Stimulated activated CD4-positive, alpha-beta T cell treated with anti-CD3 and anti-CD28 coated beads, TNF-alpha, amount 100 ng/mL, for 48 hours (primary cell): ENCODE data around the gene GDAP2.

Experiments
- DNase-seq, 3 donors: peaks; one replicate each; pipeline ENCODE4 v3.0.0-alpha.2; 2020; ENCODE audit warnings: low read depth in 3 of 3

Gene GDAP2

DNA sequence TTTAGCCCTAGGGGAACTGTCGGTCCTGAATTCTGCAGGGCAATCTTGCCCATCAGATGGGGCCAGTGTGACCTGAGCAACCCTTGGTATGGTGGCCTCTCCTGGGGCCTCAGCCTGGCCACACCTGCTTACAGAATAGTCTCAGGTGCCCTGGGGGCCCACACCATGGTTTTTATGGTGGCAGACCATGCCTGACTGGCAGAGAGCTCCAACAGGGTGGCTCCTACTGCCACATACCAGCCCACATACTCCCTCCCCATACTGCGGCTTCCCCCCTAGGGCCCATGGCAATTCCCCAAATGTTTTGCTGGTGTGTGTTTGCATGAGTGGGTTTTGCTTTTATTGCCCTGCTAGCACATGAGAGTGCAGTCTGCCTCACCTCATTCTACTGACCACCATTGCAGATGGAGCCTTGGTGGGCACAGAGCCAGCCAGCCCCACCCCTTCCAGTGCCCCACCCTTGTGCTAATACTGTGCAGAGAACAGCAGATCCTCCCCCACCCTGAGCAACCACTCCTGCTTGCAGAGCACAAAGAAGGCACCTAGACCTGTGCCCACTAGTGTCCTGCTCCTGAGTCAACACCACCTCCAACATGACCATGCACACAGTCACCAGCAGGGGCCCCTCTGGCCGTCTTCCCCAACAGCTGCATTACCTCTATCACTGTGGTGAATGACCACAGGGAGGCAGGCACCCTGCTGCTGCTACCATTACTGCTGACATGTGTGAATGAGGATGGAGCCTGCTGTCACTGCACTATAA, 86.8 kb downstream of the GDAP2 start:
- no peak for DNase-seq

DNA sequence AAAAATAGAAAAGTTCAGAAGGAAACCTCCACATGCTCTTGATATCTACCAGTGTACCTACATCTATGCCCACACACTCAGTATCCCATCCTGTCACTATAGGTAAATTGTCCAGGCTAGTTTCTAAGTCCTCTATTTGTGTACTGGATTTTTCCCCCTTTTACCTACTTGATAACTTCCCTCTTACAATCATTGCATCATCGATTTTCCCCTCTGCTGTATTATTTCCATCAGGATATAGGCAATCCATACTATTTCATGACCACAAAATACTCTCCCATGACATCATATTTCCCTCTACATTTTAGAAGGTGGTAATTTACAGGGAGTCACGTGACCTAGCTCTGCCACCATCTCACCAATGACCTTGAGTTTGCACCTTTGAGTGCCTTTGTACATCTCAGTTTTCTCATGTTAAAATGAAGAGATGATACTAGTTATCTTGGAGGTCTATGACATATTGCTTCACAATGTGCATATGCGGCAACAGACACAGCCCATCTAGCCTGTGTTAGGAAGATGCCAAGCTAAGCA, 88.2 kb downstream of the GDAP2 start:
- DNase-seq: no peak

DNA sequence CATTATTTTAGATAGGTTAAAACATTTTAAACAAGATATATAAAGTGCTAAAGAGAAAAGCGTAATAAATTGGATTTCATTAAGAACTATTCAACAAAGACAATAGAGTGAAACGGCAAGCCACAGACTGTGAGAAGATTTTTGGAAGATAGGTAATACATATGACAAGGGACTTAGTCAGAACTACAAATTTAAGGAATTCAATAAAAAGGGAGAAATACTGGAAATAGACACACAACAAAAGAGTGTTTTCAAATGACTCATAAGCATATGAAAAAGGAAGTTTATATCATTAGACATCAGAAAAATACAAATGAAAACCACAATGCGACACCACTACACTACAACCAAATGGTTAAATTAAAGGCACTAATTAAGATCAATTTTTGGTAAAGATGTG, 90.5 kb downstream of the GDAP2 start:
- DNase-seq: no peak

DNA sequence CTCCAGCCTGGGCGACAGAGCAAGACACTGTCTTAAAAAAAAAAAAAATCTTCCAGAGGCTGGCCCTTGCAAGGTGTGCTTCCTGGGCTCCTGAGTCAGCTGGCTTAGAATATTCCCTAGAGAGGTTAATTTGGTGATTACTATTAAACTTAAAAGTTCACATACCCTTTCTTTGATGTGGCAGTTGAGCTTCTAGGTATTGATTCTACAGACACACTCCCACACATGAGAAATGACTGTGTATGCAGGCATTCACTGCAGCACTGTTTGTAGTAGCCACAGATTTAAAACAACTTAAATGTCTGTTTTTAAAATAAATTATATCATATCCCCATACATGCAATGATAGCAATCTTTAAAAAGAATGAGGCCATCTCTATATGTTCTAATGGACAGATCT, 93.4 kb downstream of the GDAP2 start:
- DNase-seq: no peak

DNA sequence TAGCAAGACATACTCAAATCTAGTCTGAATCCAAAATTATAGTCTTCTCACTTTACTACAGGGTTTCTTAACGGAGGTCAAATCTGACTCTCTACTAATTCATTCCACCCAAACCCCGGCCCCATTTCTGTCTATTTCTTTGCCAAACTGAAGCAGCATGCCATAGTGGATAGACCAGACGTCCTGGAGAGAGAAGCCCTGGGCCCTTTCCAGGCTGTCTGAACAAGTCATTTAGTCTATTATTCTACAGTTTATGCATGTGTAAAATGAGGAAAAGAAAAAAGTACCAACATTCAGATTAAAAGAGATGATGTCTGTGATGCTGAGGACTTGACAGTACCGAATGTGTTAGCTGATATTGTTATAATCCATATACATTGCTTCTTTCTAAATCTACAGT, 95.0 kb downstream of the GDAP2 start:
- no peak for DNase-seq

DNA sequence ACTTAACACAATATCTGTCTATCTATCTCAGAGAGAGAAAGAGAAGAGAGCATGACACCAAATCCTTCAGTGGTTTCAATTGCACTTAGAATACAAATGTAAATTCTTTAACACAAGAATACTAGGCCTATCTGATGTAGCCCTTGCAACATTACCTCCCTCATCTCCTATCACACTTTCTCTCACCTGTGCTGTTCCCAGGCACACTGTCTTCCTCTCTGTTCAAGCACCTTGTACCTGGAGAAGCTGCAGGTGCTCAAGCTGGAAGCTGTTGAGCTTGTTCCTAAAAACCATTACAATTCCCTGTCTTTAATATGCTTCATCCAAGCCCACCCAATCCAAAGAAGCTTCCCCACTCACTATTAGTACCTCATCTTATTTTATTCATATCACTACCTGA, 97.0 kb downstream of the GDAP2 start:
- no peak for DNase-seq

DNA sequence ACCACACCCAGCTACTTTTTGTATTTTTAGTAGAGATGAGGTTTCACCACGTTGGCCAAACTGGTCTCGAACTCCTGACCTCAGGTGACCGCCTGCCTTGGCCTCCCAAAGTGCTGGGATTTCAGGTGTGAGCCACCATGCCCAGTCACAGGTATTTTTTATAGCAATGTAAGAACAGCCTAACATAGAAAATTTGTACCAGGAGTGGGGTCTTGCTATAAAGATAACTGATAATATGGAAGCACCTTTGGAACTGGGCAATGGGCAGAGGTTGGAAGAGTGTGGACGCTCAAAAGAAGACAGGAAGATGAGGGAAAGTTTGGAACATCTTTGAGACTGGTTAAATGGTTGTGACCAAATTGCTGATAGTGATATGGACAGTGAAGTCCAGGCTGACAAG, 99.2 kb downstream of the GDAP2 start:
- no peak for DNase-seq

DNA sequence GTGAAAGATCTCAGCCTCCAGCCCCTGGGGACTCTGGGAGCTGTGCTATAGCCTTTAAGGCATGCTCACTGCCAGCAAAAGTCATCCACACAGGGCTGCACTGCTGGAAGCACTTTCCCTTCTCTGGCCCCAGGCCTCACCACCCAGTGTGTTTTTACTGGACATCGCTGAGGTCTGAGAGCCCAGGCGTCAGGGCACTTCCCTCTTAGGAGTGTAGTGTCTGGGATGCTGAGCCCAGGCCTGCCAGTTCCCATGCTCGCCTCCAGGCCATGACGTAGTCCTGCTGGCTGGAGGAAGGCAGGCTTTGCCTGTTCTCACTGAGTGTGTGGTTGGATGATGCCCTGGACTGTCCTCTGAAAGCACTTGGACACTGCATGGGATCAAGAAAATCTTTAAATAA, 101.2 kb downstream of the GDAP2 start:
- no peak for DNase-seq

DNA sequence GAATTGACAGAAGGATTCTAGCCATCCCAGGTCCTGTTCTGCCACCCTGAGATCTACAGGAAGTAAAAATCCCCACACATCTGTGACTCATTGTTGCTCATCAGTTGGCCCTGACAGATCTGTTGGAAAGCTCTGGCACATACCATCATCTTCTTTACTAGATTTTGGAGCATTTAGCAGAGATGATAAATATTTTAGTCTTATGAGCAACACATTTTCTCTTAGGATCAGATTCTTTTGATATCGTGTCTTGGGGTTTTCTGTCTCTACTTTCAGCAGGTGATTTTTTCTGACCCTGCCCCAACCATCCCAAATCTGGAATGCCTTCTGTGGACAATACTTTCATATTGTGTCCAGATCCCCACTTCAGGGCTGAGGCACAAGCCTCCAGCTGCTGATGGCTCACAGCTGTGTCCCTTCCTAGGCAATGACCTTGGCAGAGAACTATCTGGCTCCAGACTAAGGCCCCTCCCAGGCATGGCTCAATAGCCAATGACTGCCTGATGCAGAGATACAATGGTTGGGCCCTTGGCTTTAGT, 102.8 kb downstream of the GDAP2 start:
- DNase-seq: no peak

DNA sequence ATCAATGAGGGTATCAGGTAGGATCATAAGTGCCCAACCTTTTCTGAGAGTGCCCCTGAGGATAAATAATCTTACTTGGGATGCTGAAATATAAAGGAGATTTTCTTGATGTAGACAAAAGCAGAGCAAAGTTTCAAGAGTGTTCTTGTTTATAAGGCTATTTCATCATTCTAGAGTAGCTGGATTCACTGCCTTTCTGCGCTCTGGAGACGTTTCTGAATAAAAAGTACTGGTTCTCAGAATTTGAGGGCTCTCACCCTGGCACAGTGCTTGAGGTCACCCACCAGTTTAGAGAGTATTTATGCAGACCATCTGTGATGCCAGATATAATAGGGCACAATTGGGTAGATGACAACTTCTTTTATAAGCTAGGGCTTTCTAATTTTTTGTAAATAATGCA, 103.3 kb downstream of the GDAP2 start:
- DNase-seq: no peak

DNA sequence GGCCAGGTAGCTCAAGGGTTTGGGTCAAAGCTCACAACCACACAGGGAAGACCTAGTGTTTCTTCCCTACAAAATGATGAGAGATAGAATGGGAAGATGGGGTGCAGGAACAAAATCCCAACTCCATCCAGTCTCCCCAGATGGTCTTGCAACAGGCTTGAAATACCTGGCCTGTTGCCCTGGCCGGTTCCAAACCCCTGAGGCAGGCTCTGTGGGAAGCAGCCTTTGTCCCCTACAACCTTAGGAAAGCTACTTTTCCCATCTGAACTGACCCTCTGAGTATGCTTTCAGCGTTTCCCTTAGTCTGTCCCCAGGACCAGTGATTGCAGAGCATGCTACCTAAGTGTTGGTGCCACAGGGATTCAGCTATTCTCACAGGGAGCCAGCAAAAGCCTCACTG, 104.0 kb downstream of the GDAP2 start:
- no peak for DNase-seq

DNA sequence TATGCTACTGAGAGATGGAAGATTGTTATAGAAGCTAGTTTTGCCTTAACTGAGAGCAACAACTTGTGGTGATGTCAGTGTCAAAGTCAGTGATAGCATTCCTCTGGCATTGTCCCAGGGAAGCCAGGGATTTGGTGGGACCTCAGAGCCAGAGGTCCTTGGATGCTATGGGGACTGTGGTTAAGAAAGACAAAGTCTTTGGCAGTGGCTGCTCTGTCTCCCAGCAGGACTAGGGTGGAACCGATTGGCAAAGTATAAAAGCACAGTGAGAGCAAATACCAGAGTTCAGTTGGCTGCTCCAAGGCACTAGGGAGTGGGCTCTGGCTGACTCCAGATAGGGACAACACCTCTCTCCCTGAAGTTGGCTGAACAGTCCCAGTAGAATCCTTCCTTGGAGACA, 104.8 kb downstream of the GDAP2 start:
- no peak for DNase-seq

DNA sequence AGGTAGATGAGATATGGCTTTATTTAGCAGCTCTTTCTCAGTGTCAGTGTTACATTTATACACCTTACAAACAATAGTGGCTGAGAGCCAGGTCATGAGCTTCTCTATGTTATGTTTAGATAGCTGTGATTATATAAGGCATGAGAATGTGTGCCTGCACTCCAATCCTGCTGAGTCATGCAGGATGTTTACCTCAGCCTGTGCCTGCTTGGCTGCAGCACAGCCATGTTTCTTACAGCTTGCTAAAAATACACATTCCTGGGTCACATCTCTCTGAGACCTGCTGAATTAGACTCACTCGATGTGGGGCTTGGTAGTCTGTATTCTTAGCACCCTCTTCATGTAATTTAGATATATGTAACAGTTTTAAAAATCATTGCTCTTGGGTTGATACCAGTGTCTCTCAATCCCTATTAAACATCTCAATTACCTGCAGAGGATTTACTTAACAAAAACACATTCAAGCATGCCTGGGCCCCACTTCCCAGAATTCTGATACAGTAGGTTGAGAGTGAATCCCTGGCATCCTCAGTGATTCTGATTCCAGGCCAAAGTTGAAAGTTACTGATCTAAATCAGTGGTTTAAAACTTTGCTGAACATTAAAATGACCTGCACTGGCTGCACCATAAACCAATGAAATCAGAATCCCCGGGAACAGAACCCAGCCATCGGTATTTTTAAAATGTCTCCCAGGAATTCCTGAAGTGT, 107.5 kb downstream of the GDAP2 start:
- DNase-seq: no peak

DNA sequence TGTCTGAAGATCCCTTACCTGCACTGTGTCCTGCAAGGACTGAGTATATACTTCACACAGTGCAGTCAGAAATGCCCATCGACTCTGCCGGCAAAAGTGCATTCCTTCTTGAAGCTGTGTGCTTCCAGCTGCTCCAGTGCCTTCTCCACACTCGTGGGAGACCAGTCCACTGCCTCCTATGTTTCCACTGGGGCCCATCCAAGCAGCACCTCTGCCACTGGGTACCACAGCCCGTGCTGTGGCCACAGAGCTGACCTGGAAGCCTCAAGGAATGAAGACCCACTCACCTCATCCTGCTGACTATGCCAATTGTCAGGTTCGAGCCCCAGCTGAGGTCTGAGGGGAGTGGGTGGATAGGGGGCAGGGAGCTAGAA, 108.1 kb downstream of the GDAP2 start:
- DNase-seq: no peak

DNA sequence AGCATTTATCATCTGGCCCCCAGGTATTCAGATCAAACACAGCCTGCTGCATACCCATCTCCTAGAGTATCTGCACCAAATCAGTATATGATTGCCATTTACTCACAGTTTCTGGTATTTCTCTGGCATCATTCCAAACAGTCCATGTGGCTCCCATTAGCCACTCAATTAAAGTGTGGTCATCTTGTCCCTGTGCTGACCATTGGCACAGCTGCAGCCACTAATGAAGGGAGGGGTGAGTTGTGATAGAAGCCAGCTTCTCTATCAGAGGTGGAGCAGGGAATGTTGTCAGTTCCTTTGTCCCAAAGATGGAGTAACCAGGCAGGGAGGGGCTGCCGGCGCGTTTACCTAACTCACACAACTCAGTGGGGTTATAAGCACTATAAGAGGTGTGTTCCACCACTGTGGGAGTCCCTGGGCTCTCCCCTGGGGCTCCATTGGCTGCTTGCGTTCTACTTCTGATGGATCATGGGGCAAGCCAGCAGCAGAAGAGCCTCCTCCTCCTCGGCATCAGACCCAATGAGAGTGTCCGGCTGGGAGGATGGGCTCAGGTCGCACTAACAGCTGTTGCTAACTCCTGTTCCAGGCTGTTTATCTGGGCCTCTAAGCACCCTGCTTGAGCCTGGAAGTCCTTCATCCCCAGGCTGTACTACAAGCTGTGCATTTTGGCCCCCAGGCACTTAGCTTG, 108.6 kb downstream of the GDAP2 start:
- DNase-seq: no peak

DNA sequence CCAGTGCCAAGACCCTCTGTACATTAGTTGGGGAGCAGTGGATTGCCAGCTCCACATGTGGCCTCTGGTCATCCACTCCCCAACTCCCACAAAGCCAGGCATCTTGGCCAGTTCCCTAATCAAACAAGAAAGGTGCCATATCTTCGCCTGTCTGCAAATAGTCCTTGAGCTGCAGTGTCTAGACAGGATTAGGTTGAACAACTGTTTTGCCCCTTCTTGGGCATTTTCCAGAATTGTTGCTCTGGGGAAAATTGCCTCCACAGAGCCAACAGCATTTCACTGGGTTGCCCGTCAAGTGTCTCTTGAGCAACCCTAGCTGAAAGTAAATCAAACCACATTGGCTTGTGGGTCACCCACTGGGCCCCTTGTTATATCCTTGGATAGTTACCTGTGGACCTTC, 109.3 kb downstream of the GDAP2 start:
- no peak for DNase-seq

DNA sequence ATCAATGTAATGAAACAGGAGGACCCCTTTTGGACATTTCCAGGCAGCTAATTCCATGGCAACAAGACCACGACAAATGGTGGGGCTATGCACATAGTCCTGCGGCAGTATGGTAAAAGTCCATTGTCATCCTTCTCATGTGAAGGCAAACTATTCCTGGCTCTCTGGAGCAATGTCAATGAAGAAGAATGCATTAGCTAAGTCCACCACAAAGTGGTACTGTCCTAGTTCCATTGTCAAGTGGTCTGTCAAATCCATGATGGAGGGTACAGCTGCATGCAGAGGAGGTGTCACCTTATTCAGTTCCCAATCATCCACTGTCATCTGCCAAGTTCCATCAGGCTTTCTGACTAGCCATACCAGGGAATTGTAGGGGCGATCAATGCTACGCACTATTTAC, 110.1 kb downstream of the GDAP2 start:
- DNase-seq: no peak

DNA sequence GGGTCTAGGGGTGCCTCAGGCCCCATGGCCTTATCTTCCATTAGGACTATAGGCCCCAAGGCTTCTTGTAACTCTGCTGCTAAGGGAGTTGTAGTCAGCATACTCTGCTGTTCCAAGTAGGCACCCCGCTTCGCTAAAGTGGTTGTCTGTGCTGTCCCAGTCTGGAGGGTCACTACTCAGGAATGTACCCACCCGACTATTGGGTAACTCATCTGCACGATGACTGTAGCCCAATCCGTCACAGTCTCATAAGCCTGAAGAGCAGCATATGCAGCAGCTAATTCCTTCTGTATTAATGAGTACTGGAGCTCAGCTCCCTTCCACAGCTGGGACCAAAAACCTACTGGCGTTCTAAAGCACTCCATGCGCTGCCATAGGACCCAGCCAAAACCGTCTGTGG, 111.0 kb downstream of the GDAP2 start:
- DNase-seq: no peak

DNA sequence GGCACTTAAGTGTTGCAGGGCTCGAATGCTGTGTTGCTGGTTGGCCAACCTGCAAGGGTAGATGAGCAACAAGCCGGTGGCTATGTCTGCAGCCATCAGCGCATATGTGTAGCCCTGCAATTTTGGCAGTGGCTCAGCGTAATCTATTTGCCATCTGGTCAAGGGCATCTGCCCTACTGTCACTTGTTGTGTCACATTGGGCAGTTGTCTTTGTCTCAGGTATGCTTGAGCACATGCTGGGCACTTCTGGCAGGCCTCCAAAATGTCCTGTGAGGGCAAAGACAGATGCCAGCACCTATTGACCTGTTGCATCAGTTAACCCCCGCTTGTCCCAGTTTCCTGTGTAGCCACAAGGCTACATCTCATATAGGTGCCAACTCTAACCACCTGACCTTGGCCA, 111.8 kb downstream of the GDAP2 start:
- no peak for DNase-seq

DNA sequence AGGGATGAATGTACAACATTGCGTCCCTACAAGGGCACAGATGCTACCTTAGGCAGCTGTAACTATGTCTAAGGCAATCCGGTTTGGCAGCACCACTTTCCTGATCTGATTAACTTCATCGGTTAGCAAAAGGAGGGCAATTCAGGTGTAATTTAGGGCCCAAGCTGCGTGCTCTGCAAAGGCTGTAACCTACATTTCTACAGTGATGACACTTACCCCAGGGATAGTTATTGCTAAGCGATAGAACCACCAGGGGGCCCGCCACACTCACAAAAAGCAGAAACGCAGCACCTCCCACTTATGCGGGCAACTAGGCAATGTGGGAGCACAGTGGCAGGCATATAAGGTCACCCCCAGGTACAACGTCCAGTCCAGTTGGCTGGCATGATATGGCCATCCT, 113.5 kb downstream of the GDAP2 start:
- DNase-seq: no peak

DNA sequence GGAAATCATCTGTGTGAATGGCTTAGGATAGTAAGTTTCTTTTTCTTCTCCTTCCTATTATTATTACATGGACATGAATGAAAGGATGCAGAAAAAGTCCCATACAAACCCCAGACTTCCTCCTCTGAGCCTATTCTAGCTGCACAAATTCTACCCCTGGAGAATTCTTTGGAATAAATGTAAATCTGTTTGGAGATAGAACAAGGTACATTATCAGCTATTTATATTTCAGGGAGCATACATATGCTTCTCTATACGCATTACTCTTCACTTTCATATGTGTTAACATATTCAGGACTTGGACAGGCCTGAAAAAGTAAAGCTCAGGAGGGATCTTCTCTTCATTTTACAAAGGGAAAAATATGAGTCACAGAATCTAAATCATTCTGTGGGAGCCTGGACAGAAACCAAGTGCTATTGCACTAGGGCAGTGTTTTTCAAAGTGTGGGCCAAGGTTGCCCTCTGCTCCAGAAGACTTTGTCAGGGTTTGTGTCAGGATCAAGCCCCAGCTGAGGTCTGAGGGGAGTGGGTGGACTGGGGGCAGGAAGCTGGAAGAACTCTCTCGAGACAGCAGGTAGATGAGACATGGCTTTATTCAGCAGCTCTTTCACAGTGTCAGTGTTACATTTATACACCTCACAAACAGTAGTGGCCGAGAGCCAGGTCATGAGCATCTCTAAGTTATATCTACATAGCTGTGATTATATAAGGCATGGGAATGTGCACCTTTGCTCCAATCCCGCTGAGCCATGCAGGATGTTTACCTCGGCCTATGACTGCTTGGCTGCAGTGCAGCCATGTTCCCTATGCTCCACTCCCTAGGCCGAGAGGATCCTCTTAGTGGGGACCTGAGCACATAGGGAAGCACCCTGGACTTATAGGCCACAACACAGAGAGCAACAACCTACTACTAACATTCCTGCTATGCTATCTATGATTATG, 114.3 kb downstream of the GDAP2 start:
- DNase-seq: no peak
